BLaER1 (cell line): Measurements from ENCODE around the gene MANBA.

ENCODE experiments used
- H3K27ac ChIP-seq: shearing (Covaris generic); formaldehyde crosslinking; 2 replicates; pipeline ENCODE4 v1.8.1; 2022
- H3K27me3 ChIP-seq: shearing (Covaris generic); formaldehyde crosslinking; 2 replicates; pipeline ENCODE4 v1.8.1; 2022
- H3K36me3 ChIP-seq: shearing (Covaris generic); formaldehyde crosslinking; 2 replicates; pipeline ENCODE4 v1.8.1; 2022
- H3K4me1 ChIP-seq: shearing (Covaris generic); formaldehyde crosslinking; 2 replicates; pipeline ENCODE4 v1.8.1; 2022
- H3K4me2 ChIP-seq: shearing (Covaris generic); formaldehyde crosslinking; 2 replicates; pipeline ENCODE4 v1.8.1; 2022
- H3K4me3 ChIP-seq: shearing (Covaris generic); formaldehyde crosslinking; 2 replicates; pipeline ENCODE4 v1.8.1; 2022
- H3K9ac ChIP-seq: shearing (Covaris generic); formaldehyde crosslinking; 2 replicates; pipeline ENCODE4 v1.8.1; 2022
- H3K9me3 ChIP-seq: shearing (Covaris generic); formaldehyde crosslinking; 2 replicates; pipeline ENCODE4 v1.8.1; 2022
- H4K20me1 ChIP-seq: shearing (Covaris generic); formaldehyde crosslinking; 2 replicates; pipeline ENCODE4 v1.8.1; 2022
- Cebpa-rat ChIP-seq: shearing (Covaris generic); IDR thresholded peaks from 2 replicates; pipeline ENCODE4 v1.8.1; 2022

Gene MANBA

DNA sequence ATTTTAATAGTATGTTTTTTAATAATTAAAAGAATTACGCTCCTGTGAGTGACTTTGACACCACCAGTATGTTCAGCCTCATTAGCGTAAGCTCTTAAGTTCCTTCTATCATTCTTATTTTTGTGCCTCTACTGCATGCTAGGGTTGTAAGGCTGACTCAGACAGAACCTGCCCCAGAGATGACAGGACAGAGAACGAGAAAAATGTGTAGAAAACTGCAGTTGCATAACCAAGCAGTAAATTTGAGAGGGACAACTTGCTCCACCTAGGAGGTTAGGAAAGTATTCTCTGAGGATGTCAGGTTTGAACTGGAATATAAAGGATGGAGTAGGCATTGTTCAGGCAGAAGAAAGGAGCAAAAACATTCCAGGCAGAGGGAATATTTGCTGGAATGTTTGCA lies 160.9 kb downstream of the MANBA start:
- TF ChIP-seq Cebpa-rat, result no peak
- Histone ChIP-seq H3K4me2 (no peak overlapping the region), H3K9ac (no peak overlapping the region), H3K4me1 (no peaks in the 10 kb centered on the region), H4K20me1 (no peaks in the 10 kb centered on the region), H3K9me3 (no peaks in the 10 kb centered on the region), H3K27me3 (no peaks in the 10 kb centered on the region), H3K4me3 (no peak overlapping the region), H3K27ac (no peak overlapping the region), H3K36me3 (peaks cover 98% of the 10 kb centered on the region)

DNA sequence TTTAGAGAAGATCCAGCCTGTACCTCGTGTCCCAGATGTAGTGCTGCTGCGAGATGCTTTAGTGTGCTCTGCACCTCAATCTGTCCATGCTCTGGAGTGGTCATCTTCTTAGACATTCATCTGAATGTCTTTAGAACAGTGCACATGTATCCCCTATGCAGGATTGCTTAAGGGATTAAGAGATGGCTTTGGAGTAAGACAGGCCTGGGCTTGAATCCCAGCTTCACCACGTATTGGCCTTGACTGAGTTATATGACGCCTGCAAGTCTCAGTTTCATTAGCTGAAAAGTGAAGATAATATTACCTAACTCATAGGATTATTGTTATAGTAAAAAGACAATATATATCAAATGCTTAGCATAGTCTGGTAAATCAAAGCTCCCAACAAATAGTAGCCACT lies 161.3 kb downstream of the MANBA start:
- TF ChIP-seq Cebpa-rat, result no peak
- Histone ChIP-seq H3K36me3 (peaks cover 99% of the 10 kb centered on the region), H3K4me2 (no peak overlapping the region), H3K4me1 (no peaks in the 10 kb centered on the region), H3K9ac (no peak overlapping the region), H3K27me3 (no peaks in the 10 kb centered on the region), H3K9me3 (no peaks in the 10 kb centered on the region), H3K27ac (no peak overlapping the region), H4K20me1 (no peaks in the 10 kb centered on the region), H3K4me3 (no peak overlapping the region)

DNA sequence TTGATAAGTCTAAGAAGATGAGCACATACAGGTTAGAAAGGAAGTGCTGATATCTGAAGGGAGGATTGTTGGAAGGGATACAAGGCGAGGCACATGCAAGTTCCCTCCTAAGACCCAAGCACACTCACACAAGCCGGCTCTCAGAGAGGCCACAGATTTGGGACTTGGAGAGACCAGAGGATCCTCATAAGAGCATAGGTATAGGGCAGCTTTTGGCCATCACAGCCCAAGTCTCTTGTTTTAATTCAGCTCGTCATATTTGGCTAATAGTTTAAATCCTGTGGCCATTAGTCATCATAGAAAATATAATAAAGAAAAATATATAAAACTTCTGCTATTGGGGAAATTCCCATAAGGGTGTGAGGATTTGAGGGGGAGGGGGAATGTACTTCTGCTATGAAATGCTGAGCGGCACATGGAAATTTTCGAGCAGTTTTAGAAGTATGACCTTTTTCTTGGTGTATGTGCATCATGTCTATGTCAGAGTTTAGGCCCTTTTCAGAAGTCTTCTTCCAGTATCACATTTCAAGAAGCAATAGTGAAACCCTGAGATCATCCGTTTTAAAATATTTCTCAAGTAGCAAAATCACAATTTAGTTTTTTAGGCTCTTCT lies 161.9 kb downstream of the MANBA start:
- Histone ChIP-seq H3K4me2 (no peak overlapping the region), H3K27ac (no peak overlapping the region), H3K4me1 (no peaks in the 10 kb centered on the region), H3K9ac (no peak overlapping the region), H4K20me1 (no peaks in the 10 kb centered on the region), H3K9me3 (no peaks in the 10 kb centered on the region), H3K36me3 (peaks cover 99% of the 10 kb centered on the region), H3K4me3 (no peak overlapping the region), H3K27me3 (no peaks in the 10 kb centered on the region)
- no peak for TF ChIP-seq Cebpa-rat

DNA sequence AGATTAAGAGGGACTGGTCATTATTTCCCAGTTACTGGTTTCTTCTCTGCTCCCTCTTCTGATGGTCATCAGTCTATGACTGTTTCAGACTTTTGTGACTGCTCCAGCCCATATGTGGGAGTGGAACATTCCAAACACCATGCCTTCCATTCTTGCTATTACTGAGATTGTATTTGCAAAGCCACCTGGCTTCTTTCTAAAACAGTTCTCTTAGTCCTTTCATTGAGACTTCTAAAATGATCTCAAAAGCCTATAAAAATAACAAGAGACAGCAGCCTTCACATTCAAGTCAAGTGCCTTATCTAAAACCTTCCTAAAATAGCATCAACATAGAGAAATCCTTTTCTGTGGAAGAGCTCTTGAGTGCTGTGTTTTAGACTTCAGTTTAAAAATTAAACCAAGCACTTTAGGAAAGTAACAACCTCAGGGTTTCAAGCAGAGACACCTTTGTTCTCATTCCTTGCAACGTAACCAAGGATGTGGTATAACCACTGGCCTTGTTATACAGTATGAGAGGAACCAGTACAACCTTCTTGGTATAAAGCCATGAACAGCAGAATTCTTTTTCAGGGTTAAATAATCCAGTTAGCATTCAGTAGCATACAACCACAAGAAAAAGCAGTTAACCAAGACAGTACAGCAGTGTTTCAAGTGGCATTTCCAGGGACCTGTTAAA lies 162.5 kb downstream of the MANBA start:
- Histone ChIP-seq H3K4me3 (no peak overlapping the region), H3K4me2 (no peak overlapping the region), H3K9me3 (no peaks in the 10 kb centered on the region), H3K27ac (no peak overlapping the region), H3K27me3 (no peaks in the 10 kb centered on the region), H4K20me1 (no peaks in the 10 kb centered on the region), H3K4me1 (no peaks in the 10 kb centered on the region), H3K9ac (no peak overlapping the region), H3K36me3 (peaks cover 95% of the 10 kb centered on the region)
- TF ChIP-seq Cebpa-rat, result no peak

DNA sequence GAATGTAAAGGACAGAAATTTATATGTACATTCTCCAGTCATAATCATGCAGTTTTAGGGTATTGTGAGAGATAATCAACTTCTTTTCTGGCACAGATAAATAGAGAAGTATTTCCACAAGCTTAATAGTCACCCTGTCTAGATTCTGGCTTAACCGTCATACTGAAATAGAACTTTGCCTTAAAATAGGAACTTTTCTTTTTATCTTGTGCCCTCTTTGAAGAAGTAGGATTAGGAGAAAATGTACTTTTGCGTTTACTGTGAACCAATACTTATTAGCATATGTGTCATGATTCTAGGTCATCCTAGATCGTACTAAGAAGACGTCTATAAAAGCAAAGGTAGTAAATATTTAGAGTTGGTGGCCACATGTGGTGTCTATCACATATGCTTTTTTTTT lies 164.2 kb downstream of the MANBA start:
- Histone ChIP-seq H3K27me3 (no peaks in the 10 kb centered on the region), H3K36me3 (peaks cover 95% of the 10 kb centered on the region), H3K9ac (no peak overlapping the region), H3K9me3 (peaks cover 5% of the 10 kb centered on the region), H3K4me1 (peaks cover 6% of the 10 kb centered on the region; the same call in 1 of the 2 replicates), H4K20me1 (no peaks in the 10 kb centered on the region), H3K27ac (no peak overlapping the region), H3K4me3 (no peak overlapping the region), H3K4me2 (no peak overlapping the region)
- no peak for TF ChIP-seq Cebpa-rat

DNA sequence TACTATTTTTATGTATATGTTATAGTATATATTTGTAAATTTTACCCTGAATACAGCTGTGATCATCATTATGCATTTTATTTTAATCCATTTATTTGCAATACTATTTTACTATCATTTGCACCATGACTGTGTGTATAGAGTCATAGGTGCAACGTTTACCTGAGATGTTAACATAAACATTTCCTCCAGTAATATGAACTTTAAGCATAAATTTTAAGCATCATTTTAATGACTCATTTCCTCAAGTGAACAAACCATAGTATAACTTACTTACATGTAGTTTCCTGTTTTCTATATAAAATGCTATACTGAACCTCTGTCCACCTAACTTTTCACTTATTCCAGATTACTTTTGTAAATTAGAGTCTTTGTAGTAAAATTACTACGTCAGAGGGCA lies 166.8 kb downstream of the MANBA start:
- Histone ChIP-seq H3K27me3 (no peaks in the 10 kb centered on the region), H3K4me3 (no peak overlapping the region), H3K4me1 (peaks cover 6% of the 10 kb centered on the region; the same call in 1 of the 2 replicates), H3K9ac (no peak overlapping the region), H3K27ac (no peak overlapping the region), H3K36me3 (peaks cover 94% of the 10 kb centered on the region), H3K9me3 (peaks cover 28% of the 10 kb centered on the region), H4K20me1 (no peaks in the 10 kb centered on the region), H3K4me2 (no peak overlapping the region)
- TF ChIP-seq Cebpa-rat, result no peak

DNA sequence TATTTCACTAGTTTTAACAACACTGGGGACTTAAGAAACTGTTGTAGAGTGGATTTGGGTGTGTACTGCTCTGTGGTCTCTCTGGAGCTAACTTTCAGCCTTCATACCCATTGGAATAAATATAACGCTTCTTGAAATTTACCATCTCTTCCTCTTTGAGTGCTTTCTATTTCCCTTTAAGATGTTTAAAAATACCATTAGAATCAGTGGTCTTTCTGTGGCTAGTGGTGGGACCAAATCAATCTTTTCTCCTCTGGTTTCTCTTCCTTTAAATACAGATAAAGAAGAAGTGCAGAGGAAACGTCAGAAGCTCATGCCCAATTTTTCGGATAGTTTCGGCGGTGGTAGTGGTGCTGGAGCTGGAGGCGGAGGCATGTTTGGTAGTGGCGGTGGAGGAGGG lies 167.6 kb downstream of the MANBA start:
- TF ChIP-seq Cebpa-rat, result no peak
- H3K9me3 ChIP-seq, result peaks cover 28% of the 10 kb centered on the region
- peaks cover 94% of the 10 kb centered on the region for H3K36me3 ChIP-seq
- H4K20me1 ChIP-seq, result no peaks in the 10 kb centered on the region
- H3K4me1 ChIP-seq, result peaks cover 6% of the 10 kb centered on the region; the same call in 1 of the 2 replicates
- H3K4me2 ChIP-seq, result no peak overlapping the region
- no peak overlapping the region for H3K27ac ChIP-seq
- H3K27me3 ChIP-seq, result no peaks in the 10 kb centered on the region
- no peak overlapping the region for H3K4me3 ChIP-seq
- H3K9ac ChIP-seq, result no peak overlapping the region

DNA sequence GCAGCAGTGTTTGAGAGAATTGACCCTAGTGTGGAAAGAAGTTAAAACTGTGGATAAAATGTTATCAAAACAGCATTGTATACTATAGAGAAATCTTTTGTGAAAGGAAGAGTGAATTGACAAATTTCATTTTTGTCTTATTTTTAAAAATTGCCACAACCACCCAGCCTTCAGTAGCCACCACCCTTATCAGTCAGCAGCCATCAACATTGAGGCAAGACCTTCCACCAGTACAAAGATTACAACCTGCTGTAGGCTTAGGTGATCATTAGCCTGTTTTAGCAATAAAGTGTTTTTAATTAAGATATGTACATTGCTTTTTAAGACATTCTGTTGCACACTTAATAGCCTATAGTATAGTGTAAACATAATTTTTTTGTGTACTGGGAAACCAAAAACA lies 168.5 kb downstream of the MANBA start:
- Histone ChIP-seq H3K4me3 (no peak overlapping the region), H3K36me3 (peaks cover 94% of the 10 kb centered on the region), H3K27me3 (no peaks in the 10 kb centered on the region)

DNA sequence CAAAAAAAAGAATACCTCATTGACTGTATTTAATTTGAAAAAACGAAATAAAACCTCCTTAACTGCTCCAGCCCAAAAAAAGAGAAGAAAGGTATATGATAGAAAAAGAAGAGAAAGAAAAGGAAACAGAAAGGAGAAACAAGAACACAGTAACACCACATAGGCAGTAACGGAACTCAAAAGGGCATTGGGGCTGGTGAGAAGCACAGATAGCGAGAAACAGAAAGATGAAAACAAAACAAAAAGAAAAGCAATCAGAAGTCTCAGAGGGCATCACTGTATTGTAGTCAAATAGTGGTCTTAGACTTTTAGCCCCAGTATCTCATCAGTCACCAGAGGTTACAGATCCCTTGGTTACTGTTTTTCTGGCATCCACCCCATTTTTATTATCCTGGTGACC lies 171.0 kb downstream of the MANBA start:
- Histone ChIP-seq H4K20me1 (no peaks in the 10 kb centered on the region), H3K27me3 (no peaks in the 10 kb centered on the region), H3K4me1 (peaks cover 6% of the 10 kb centered on the region; the same call in 1 of the 2 replicates), H3K4me2 (no peak overlapping the region), H3K9me3 (peaks cover 28% of the 10 kb centered on the region), H3K36me3 (peaks cover 95% of the 10 kb centered on the region), H3K4me3 (no peak overlapping the region), H3K9ac (no peak overlapping the region), H3K27ac (no peak overlapping the region)
- TF ChIP-seq Cebpa-rat, result no peak

More for the DNA sequence above, 168.5 kb downstream of the MANBA start:
- TF ChIP-seq Cebpa-rat, result no peak
- H3K27ac ChIP-seq, result no peak overlapping the region
- peaks cover 6% of the 10 kb centered on the region; the same call in 1 of the 2 replicates for H3K4me1 ChIP-seq
- peaks cover 28% of the 10 kb centered on the region for H3K9me3 ChIP-seq
- H3K9ac ChIP-seq, result no peak overlapping the region
- no peaks in the 10 kb centered on the region for H4K20me1 ChIP-seq
- no peak overlapping the region for H3K4me2 ChIP-seq

DNA sequence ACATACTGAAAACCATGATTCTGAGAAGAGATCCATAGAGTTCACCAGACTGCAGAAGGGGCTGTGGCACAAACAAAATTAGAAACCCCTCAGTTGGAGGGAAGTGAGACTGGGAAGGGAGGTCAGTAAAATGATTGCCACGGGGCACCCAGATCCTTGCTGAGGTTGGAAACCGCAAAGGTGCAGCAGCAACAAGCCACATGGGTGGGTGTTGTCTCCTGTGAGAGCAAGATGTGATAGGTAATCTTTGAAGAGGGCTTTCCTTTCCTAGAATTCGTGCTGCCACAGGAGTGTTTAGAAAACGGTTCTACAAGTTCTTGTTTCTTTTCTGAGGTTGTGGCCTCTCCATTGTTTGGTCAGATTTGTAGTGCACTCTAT lies 174.1 kb downstream of the MANBA start:
- no peak for TF ChIP-seq Cebpa-rat
- Histone ChIP-seq H4K20me1 (no peaks in the 10 kb centered on the region), H3K27me3 (no peaks in the 10 kb centered on the region), H3K9ac (no peak overlapping the region), H3K36me3 (peaks cover 99% of the 10 kb centered on the region), H3K9me3 (peaks cover 24% of the 10 kb centered on the region), H3K4me3 (no peak overlapping the region), H3K4me2 (no peak overlapping the region), H3K4me1 (no peaks in the 10 kb centered on the region), H3K27ac (no peak overlapping the region)
